HTERT RPE-1 (cell line): ENCODE measurements around the gene SIGLEC10.
"Not testable (repeated sequence)": the region's sequence is repeated elsewhere in the genome, so short reads cannot be mapped to it uniquely, and the experiment has no call there.

ENCODE experiments used
- in situ Hi-C: fragments of 300-500 bp; cut with MboI; formaldehyde crosslinking; loops from 4 replicates; pipeline ENCODE4 v1.14.3; 2020; ENCODE audit warnings: low sequenced_read_pairs

Gene SIGLEC10

GRCh38 chr19:51440846-51441409, 23.5 kb upstream of the SIGLEC10 start:
- in situ Hi-C loops, result no loop called here

GRCh38 chr19:51440052-51440451, 22.6 kb upstream of the SIGLEC10 start:
- in situ Hi-C loops, result no loop called here

GRCh38 chr19:51439021-51439465, 21.6 kb upstream of the SIGLEC10 start:
- in situ Hi-C loops, result no loop called here

- in situ Hi-C loops, result no loop called here
These were observed 17.0 kb upstream of the SIGLEC10 start for GRCh38 chr19:51434456-51434855.

GRCh38 chr19:51433043-51433442, 15.6 kb upstream of the SIGLEC10 start:
- in situ Hi-C loops, result no loop called here

- in situ Hi-C loops, result no loop called here
These were observed 13.7 kb upstream of the SIGLEC10 start for GRCh38 chr19:51431124-51431523.

- in situ Hi-C loops, result no loop called here
These were observed 12.8 kb upstream of the SIGLEC10 start for GRCh38 chr19:51430221-51430620.

- in situ Hi-C loops, result no loop called here
These were observed 9.8 kb upstream of the SIGLEC10 start for GRCh38 chr19:51427201-51427600.

GRCh38 chr19:51422053-51422448, 4.6 kb upstream of the SIGLEC10 start:
- in situ Hi-C loops, result no loop called here

- in situ Hi-C loops, result no loop called here
These were observed 4.0 kb upstream of the SIGLEC10 start for GRCh38 chr19:51421229-51422052.

- in situ Hi-C loops, result not testable (repeated sequence)
These were observed 3.1 kb upstream of the SIGLEC10 start for GRCh38 chr19:51420511-51420910.

GRCh38 chr19:51418707-51419106, 1.3 kb upstream of the SIGLEC10 start:
- in situ Hi-C loops, result no loop called here

- in situ Hi-C loops, result no loop called here
These were observed 342 bp upstream of the SIGLEC10 start for GRCh38 chr19:51417810-51418157.

- in situ Hi-C loops, result not testable (repeated sequence)
These were observed 1.0 kb downstream of the SIGLEC10 start for GRCh38 chr19:51416422-51416821.

GRCh38 chr19:51415187-51415586, 2.3 kb downstream of the SIGLEC10 start:
- in situ Hi-C loops, result no loop called here

- in situ Hi-C loops, result no loop called here
These were observed 6.3 kb downstream of the SIGLEC10 start for GRCh38 chr19:51410950-51411748.

- in situ Hi-C loops, result no loop called here
These were observed 9.8 kb downstream of the SIGLEC10 start for GRCh38 chr19:51407511-51408131.

GRCh38 chr19:51402117-51402516, 15.3 kb downstream of the SIGLEC10 start:
- in situ Hi-C loops, result no loop called here

- in situ Hi-C loops, result not testable (repeated sequence)
These were observed 17.5 kb downstream of the SIGLEC10 start for GRCh38 chr19:51399936-51400335.

GRCh38 chr19:51399231-51399630, 18.2 kb downstream of the SIGLEC10 start:
- in situ Hi-C loops, result no loop called here

GRCh38 chr19:51398096-51398704, 19.2 kb downstream of the SIGLEC10 start:
- in situ Hi-C loops, result no loop called here
